Liver (tissue), 9 donors: Measurements from ENCODE around the gene KANK4. TPM values are rescaled to one million over a fixed set of nuclear protein-coding genes. Genes with fewer than 3 reads are reported as not detected.

Source experiments
- DNase-seq: peaks from one replicate; pipeline ENCODE4 v3.0.0-alpha.2; 2017; ENCODE audit warnings: low spot score
- H3K27ac ChIP-seq, 2 donors: one replicate each; pipeline ENCODE4 v1.7.0; 2013; ENCODE audit warnings: inconsistent platforms in 2 of 2, low read length in 2 of 2, control low read depth in 1 of 2, low read depth in 1 of 2, mild to moderate bottlenecking in 1 of 2
- H3K27me3 ChIP-seq, 4 donors: one replicate each; pipeline versions ENCODE4 v1.6.1 to v1.7.0; 2013; ENCODE audit warnings: low read length in 3 of 4, inconsistent platforms in 1 of 4, mild to moderate bottlenecking in 1 of 4, moderate library complexity in 1 of 4; ENCODE audit not compliant: control insufficient read depth in 4 of 4, insufficient read depth in 4 of 4
- H3K36me3 ChIP-seq, 4 donors: one replicate each; pipeline versions ENCODE4 v1.6.1 to v1.7.0; 2013; ENCODE audit warnings: low read length in 3 of 4, mild to moderate bottlenecking in 3 of 4, low read depth in 1 of 4, moderate library complexity in 1 of 4; ENCODE audit not compliant: control insufficient read depth in 4 of 4, insufficient read depth in 3 of 4
- H3K4me1 ChIP-seq, 4 donors: one replicate each; pipeline versions ENCODE4 v1.6.1 to v1.7.0; 2013; ENCODE audit warnings: low read length in 3 of 4, mild to moderate bottlenecking in 3 of 4, moderate library complexity in 1 of 4; ENCODE audit not compliant: control insufficient read depth in 4 of 4, insufficient read depth in 4 of 4
- H3K4me3 ChIP-seq, 3 donors: one replicate each; pipeline versions ENCODE4 v1.6.1 to v1.7.0; 2013; ENCODE audit warnings: low read length in 3 of 3, control low read depth in 1 of 3, low read depth in 1 of 3, mild to moderate bottlenecking in 1 of 3
- H3K9ac ChIP-seq, 2 donors: one replicate each; pipeline ENCODE4 v1.7.0; 2013; ENCODE audit warnings: low read length in 2 of 2, mild to moderate bottlenecking in 2 of 2, moderate library complexity in 2 of 2, control low read depth in 1 of 2, low read depth in 1 of 2
- H3K9me3 ChIP-seq, 4 donors: one replicate each; pipeline versions ENCODE4 v1.6.1 to v1.7.0; 2013; ENCODE audit warnings: low read length in 3 of 4; ENCODE audit not compliant: control insufficient read depth in 4 of 4
- EGR1 ChIP-seq, 2 donors: IDR thresholded peaks; 2 replicates each; pipeline ENCODE4 v1.6.1; 2016 to 2018; ENCODE audit warnings: antibody characterized with exemption in 2 of 2, low read depth in 2 of 2
- FOXA1 ChIP-seq: IDR thresholded peaks from 2 replicates; pipeline ENCODE4 v1.6.1; 2016; ENCODE audit warnings: antibody characterized with exemption
- FOXA2 ChIP-seq: IDR thresholded peaks from 2 replicates; pipeline ENCODE4 v1.6.1; 2016; ENCODE audit warnings: antibody characterized with exemption
- GABPA ChIP-seq, 2 donors: IDR thresholded peaks in 1 of 2; conservative IDR thresholded peaks in 1 of 2; 2 replicates each; pipeline ENCODE4 v1.6.1; 2016; ENCODE audit warnings: antibody characterized with exemption in 2 of 2, mild to moderate bottlenecking in 1 of 2, moderate library complexity in 1 of 2
- HNF4A ChIP-seq, 2 donors: conservative IDR thresholded peaks; 2 replicates each; pipeline ENCODE4 v1.6.1; 2016; ENCODE audit warnings: antibody characterized with exemption in 2 of 2, mild to moderate bottlenecking in 2 of 2
- HNF4G ChIP-seq: IDR thresholded peaks from 2 replicates; pipeline ENCODE4 v1.6.1; 2016; ENCODE audit warnings: antibody characterized with exemption
- JUND ChIP-seq, 2 donors: IDR thresholded peaks; 2 replicates each; pipeline ENCODE4 v1.6.1; 2016; ENCODE audit warnings: antibody characterized with exemption in 2 of 2
- NR2F2 ChIP-seq: IDR thresholded peaks from 2 replicates; pipeline ENCODE4 v1.6.1; 2016; ENCODE audit warnings: antibody characterized with exemption
- RAD21 ChIP-seq, 2 donors: IDR thresholded peaks; 2 replicates each; pipeline ENCODE4 v1.6.1; 2016; ENCODE audit warnings: antibody characterized with exemption in 2 of 2, mild to moderate bottlenecking in 2 of 2
- RXRA ChIP-seq, 2 donors: IDR thresholded peaks; 2 replicates each; pipeline ENCODE4 v1.6.1; 2017 to 2018; ENCODE audit warnings: antibody characterized with exemption in 2 of 2, mild to moderate bottlenecking in 1 of 2
- SP1 ChIP-seq: IDR thresholded peaks from 2 replicates; pipeline ENCODE4 v1.6.1; 2018; ENCODE audit warnings: antibody characterized with exemption, mild to moderate bottlenecking
- TAF1 ChIP-seq: conservative IDR thresholded peaks from 2 replicates; pipeline ENCODE4 v1.6.1; 2016; ENCODE audit warnings: antibody characterized with exemption, mild to moderate bottlenecking
- YY1 ChIP-seq: IDR thresholded peaks from 2 replicates; pipeline ENCODE4 v1.6.1; 2016; ENCODE audit warnings: antibody characterized with exemption, mild to moderate bottlenecking
- WGBS: extraction: QIAGEN DNeasy Blood & Tissue Kit; methylation state at CpG from one replicate; pipeline ENCODE4 v1.1.7; 2013; 5-methylcytosine and 5-hydroxymethylcytosine counted together
- polyA plus RNA-seq, 2 donors: library from polyadenylated mRNA; stranded (reverse) in 1 of 2; unstranded in 1 of 2; fragments of 200-250 nt in 1 of 2; fragments of >200 nt in 1 of 2; fragmentation: Nextera tagmentation in 1 of 2; extraction: Ambion mirVana in 1 of 2; gene quantifications; one replicate each; pipeline versions ENCODE4 v1.2.1 to v1.2.3, GENCODE V29; 2013 to 2015
- total RNA-seq, 2 donors: library from RNA; depleted of rRNA; stranded (reverse); fragments of >200 nt; gene quantifications; one replicate each; pipeline ENCODE4 v1.2.3, GENCODE V29; 2014
- TF ChIP-seq, protein P1 (sequence below): IDR thresholded peaks from 2 replicates; pipeline ENCODE4 v1.6.1; 2016; ENCODE audit warnings: antibody characterized with exemption
- TF ChIP-seq, protein P2 (sequence below): IDR thresholded peaks from 2 replicates; pipeline ENCODE4 v1.6.1; 2016; ENCODE audit warnings: antibody characterized with exemption, mild to moderate bottlenecking
- TF ChIP-seq, protein P3 (sequence below): fragments of 150-350 bp; IDR thresholded peaks from 2 replicates; pipeline ENCODE4 v1.5.1; 2017; ENCODE audit warnings: improper control_type of control experiment, low read depth, low read length; ENCODE audit not compliant: missing input control
- TF ChIP-seq, protein P4 (sequence below): IDR thresholded peaks from 2 replicates; pipeline ENCODE4 v1.6.1; 2016; ENCODE audit warnings: antibody characterized with exemption
- TF ChIP-seq, protein P5 (sequence below): IDR thresholded peaks from 2 replicates; pipeline ENCODE4 v1.6.1; 2016; ENCODE audit warnings: antibody characterized with exemption
- donor health status: healthy.
- donor health status: healthy.
- donor health status: healthy.
- donor health status: healthy.
- donor health status: healthy.

Gene KANK4
- total and polyA plus RNA-seq, 4 donors: 0.58 to 4.6 (median 1.1) TPM

DNA sequence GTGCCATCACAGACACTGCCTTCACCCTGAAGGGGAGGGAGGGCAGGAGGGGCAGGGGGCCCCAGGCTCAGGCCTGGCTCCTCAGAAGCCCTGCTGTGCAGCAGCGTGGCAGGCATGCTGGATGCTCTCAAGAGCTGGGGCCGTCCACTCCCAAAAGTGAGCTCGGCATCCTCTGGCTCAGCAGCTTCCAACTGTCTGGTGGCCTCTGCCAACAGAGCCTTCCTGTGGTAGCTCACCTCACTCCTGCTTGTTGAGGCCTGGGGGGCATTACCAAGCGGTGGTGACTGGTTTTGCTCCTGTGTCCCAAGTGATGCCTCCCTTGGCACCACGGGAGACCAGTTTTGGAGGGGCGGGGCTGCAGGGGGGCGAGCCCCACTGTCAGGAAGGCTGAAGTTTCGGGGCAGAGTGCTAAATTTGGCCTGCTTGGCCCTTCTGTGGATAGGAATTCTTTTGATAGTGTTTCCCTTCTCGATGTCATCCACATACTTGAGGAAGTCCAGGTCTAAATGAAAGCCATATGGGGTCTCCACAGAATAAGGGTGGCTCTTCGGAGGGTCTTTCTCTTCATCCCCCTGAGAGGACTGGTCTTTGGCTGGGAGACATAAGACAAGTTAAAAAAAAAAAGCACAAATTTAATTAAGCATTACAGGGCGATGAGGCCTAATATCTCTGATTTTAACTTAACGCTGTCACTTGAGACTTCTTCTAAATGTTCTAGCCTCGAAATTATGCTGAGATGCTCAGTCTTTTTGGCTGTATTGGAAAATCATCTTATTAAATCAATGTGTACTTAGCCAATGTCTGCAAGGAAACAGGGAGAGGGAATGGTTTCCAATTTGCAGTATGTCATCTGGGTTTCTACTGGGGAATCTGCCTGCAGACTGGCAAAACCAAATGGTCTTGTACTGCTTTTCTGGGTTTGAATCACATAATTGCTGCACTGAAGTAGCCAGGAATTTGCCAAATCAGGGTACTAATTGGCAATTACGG, 44.4 kb downstream of the KANK4 start:
- Histone ChIP-seq H3K9me3 (peaks cover 0 to 5% (median 4%) of the 10 kb centered on the region in 4 donors), H3K36me3 (peaks cover 0 to 4% (median 2%) of the 10 kb centered on the region in 4 donors), H3K9ac (no peak overlapping the region), H3K4me3 (no peak overlapping the region), H3K4me1 (no peaks in the 10 kb centered on the region), H3K27me3 (no peaks in the 10 kb centered on the region), H3K27ac (no peak overlapping the region)
- 93% methylated on average over 14 of the region's 14 CpGs for WGBS
- TF ChIP-seq, protein P1, sequence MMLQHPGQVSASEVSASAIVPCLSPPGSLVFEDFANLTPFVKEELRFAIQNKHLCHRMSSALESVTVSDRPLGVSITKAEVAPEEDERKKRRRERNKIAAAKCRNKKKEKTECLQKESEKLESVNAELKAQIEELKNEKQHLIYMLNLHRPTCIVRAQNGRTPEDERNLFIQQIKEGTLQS: no peak
- no peak for TF ChIP-seq YY1
- no peak for TF ChIP-seq RXRA (IDR thresholded peaks at IDR 0.05)
- TF ChIP-seq FOXA1: no peak
- TF ChIP-seq RAD21 (IDR thresholded peaks at IDR 0.05): no peak
- no peak for TF ChIP-seq EGR1 (IDR thresholded peaks at IDR 0.05; ENCODE audit: low read depth in 2 of 2)
- no peak for TF ChIP-seq NR2F2
- TF ChIP-seq, protein P2, sequence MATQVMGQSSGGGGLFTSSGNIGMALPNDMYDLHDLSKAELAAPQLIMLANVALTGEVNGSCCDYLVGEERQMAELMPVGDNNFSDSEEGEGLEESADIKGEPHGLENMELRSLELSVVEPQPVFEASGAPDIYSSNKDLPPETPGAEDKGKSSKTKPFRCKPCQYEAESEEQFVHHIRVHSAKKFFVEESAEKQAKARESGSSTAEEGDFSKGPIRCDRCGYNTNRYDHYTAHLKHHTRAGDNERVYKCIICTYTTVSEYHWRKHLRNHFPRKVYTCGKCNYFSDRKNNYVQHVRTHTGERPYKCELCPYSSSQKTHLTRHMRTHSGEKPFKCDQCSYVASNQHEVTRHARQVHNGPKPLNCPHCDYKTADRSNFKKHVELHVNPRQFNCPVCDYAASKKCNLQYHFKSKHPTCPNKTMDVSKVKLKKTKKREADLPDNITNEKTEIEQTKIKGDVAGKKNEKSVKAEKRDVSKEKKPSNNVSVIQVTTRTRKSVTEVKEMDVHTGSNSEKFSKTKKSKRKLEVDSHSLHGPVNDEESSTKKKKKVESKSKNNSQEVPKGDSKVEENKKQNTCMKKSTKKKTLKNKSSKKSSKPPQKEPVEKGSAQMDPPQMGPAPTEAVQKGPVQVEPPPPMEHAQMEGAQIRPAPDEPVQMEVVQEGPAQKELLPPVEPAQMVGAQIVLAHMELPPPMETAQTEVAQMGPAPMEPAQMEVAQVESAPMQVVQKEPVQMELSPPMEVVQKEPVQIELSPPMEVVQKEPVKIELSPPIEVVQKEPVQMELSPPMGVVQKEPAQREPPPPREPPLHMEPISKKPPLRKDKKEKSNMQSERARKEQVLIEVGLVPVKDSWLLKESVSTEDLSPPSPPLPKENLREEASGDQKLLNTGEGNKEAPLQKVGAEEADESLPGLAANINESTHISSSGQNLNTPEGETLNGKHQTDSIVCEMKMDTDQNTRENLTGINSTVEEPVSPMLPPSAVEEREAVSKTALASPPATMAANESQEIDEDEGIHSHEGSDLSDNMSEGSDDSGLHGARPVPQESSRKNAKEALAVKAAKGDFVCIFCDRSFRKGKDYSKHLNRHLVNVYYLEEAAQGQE: no peak
- no peak for TF ChIP-seq SP1
- TF ChIP-seq, protein P3, sequence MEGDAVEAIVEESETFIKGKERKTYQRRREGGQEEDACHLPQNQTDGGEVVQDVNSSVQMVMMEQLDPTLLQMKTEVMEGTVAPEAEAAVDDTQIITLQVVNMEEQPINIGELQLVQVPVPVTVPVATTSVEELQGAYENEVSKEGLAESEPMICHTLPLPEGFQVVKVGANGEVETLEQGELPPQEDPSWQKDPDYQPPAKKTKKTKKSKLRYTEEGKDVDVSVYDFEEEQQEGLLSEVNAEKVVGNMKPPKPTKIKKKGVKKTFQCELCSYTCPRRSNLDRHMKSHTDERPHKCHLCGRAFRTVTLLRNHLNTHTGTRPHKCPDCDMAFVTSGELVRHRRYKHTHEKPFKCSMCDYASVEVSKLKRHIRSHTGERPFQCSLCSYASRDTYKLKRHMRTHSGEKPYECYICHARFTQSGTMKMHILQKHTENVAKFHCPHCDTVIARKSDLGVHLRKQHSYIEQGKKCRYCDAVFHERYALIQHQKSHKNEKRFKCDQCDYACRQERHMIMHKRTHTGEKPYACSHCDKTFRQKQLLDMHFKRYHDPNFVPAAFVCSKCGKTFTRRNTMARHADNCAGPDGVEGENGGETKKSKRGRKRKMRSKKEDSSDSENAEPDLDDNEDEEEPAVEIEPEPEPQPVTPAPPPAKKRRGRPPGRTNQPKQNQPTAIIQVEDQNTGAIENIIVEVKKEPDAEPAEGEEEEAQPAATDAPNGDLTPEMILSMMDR: no peak
- TF ChIP-seq HNF4G: no peak
- TF ChIP-seq, protein P4, sequence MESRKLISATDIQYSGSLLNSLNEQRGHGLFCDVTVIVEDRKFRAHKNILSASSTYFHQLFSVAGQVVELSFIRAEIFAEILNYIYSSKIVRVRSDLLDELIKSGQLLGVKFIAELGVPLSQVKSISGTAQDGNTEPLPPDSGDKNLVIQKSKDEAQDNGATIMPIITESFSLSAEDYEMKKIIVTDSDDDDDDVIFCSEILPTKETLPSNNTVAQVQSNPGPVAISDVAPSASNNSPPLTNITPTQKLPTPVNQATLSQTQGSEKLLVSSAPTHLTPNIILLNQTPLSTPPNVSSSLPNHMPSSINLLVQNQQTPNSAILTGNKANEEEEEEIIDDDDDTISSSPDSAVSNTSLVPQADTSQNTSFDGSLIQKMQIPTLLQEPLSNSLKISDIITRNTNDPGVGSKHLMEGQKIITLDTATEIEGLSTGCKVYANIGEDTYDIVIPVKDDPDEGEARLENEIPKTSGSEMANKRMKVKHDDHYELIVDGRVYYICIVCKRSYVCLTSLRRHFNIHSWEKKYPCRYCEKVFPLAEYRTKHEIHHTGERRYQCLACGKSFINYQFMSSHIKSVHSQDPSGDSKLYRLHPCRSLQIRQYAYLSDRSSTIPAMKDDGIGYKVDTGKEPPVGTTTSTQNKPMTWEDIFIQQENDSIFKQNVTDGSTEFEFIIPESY: no peak
- no peak for TF ChIP-seq JUND (IDR thresholded peaks at IDR 0.05)
- TF ChIP-seq HNF4A (conservative IDR thresholded peaks at IDR 0.05): no peak
- no peak for TF ChIP-seq FOXA2
- TF ChIP-seq GABPA (IDR thresholded peaks at IDR 0.05 in 1 of 2, conservative IDR thresholded peaks at IDR 0.05 in 1 of 2): no peak
- TF ChIP-seq, protein P5, sequence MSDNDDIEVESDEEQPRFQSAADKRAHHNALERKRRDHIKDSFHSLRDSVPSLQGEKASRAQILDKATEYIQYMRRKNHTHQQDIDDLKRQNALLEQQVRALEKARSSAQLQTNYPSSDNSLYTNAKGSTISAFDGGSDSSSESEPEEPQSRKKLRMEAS: no peak
- no peak for TF ChIP-seq TAF1
- DNase-seq: no peak
